ENCODE results near the gene SMARCA4.

The SMARCA4 gene

GRCh38 chr19:11033251-11033650, 72.4 kb downstream of the SMARCA4 start:
- DNase-seq: no peak

GRCh38 chr19:11033763-11034162, 72.9 kb downstream of the SMARCA4 start:
- no peak for DNase-seq

GRCh38 chr19:11034449-11035213, 73.8 kb downstream of the SMARCA4 start:
- no peak for DNase-seq

GRCh38 chr19:11035441-11036377, 74.9 kb downstream of the SMARCA4 start:
- DNase-seq: peak in 52 of 56 donors; percentile 3 to 82 (median 40)

GRCh38 chr19:11038511-11038910, 77.7 kb downstream of the SMARCA4 start:
- DNase-seq: peak in 1 of 56 donors; percentile 22

- no peak for DNase-seq
These were observed 80.4 kb downstream of the SMARCA4 start for GRCh38 chr19:11041194-11041593.

GRCh38 chr19:11041966-11042627, 81.3 kb downstream of the SMARCA4 start:
- DNase-seq: no peak

- DNase-seq: no peak
These were observed 83.6 kb downstream of the SMARCA4 start for GRCh38 chr19:11044431-11044830.

GRCh38 chr19:11045536-11045935, 84.7 kb downstream of the SMARCA4 start:
- no peak for DNase-seq

GRCh38 chr19:11046605-11047354, 86.0 kb downstream of the SMARCA4 start:
- no peak for DNase-seq

- DNase-seq: no peak
These were observed 87.0 kb downstream of the SMARCA4 start for GRCh38 chr19:11047866-11048265.

- DNase-seq: no peak
These were observed 89.7 kb downstream of the SMARCA4 start for GRCh38 chr19:11050323-11051114.

GRCh38 chr19:11053817-11054195, 93.0 kb downstream of the SMARCA4 start:
- no peak for DNase-seq

- DNase-seq: no peak
These were observed 93.4 kb downstream of the SMARCA4 start for GRCh38 chr19:11054200-11054599.

GRCh38 chr19:11054628-11055027, 93.8 kb downstream of the SMARCA4 start:
- DNase-seq: no peak

GRCh38 chr19:11058246-11059030, 97.6 kb downstream of the SMARCA4 start:
- DNase-seq: no peak

GRCh38 chr19:11059511-11060358, 98.9 kb downstream of the SMARCA4 start:
- no peak for DNase-seq

- no peak for DNase-seq
These were observed 101.1 kb downstream of the SMARCA4 start for GRCh38 chr19:11061952-11062351.

All from nucleus accumbens (tissue), 56 donors.